Measurements from ENCODE around the gene SLC30A2.

Gene SLC30A2

GRCh38 chr1:25993197-25993951 lies 52.5 kb downstream of the SLC30A2 start:
- DNase-seq, result no peak
- Histone ChIP-seq H3K36me3 (ENCODE audit: control insufficient read depth, insufficient read depth, low read length) (no peaks in the 10 kb centered on the region), H3K79me2 (ENCODE audit: control insufficient read depth, insufficient read depth, low read length) (no peaks in the 10 kb centered on the region), H3K4ac (ENCODE audit: low read depth, low read length) (no peak overlapping the region), H2BK15ac (replicated peaks; ENCODE audit: low read depth) (no peak overlapping the region), H3K56ac (ENCODE audit: low read length) (no peak overlapping the region), H4K8ac (ENCODE audit: low read depth, low read length) (no peak overlapping the region), H3K9ac (ENCODE audit: low read length) (no peak overlapping the region), H3K27ac (ENCODE audit: low read depth, low read length) (no peak overlapping the region), H3K23ac (ENCODE audit: low read length) (no peak overlapping the region), H2AK5ac (ENCODE audit: low read length) (no peak overlapping the region), H2BK5ac (ENCODE audit: low read length) (no peak overlapping the region), H3K79me1 (ENCODE audit: low read length) (no peaks in the 10 kb centered on the region), H4K5ac (ENCODE audit: low read length) (no peak overlapping the region), H3K4me2 (ENCODE audit: low read length) (no peak overlapping the region), H2BK120ac (ENCODE audit: low read depth, low read length) (no peak overlapping the region), H3K4me1 (ENCODE audit: control insufficient read depth, low read depth, low read length) (peaks cover 12% of the 10 kb centered on the region), H3K27me3 (ENCODE audit: insufficient read depth, low read length, poor library complexity) (no peaks in the 10 kb centered on the region), H3K4me3 (ENCODE audit: low read length) (no peak overlapping the region), H3K18ac (ENCODE audit: low read length) (no peak overlapping the region)
- no CpG with 5 or more reads among the region's 8 CpGs for WGBS (ENCODE audit: extremely low coverage, insufficient coverage, low lambda C conversion rate)

GRCh38 chr1:25992689-25993171 lies 53.2 kb downstream of the SLC30A2 start:
- no peak overlapping the region for H3K18ac ChIP-seq (ENCODE audit: low read length)
- H3K79me2 ChIP-seq (ENCODE audit: control insufficient read depth, insufficient read depth, low read length), result no peaks in the 10 kb centered on the region
- no peak overlapping the region for H4K5ac ChIP-seq (ENCODE audit: low read length)
- H2BK15ac ChIP-seq (replicated peaks; ENCODE audit: low read depth), result no peak overlapping the region
- no peak overlapping the region for H3K56ac ChIP-seq (ENCODE audit: low read length)
- H3K27me3 ChIP-seq (ENCODE audit: insufficient read depth, low read length, poor library complexity), result no peaks in the 10 kb centered on the region
- no peak overlapping the region for H3K27ac ChIP-seq (ENCODE audit: low read depth, low read length)
- H2AK5ac ChIP-seq (ENCODE audit: low read length), result no peak overlapping the region
- no peak overlapping the region for H4K8ac ChIP-seq (ENCODE audit: low read depth, low read length)
- H3K79me1 ChIP-seq (ENCODE audit: low read length), result no peaks in the 10 kb centered on the region
- H3K4me1 ChIP-seq (ENCODE audit: control insufficient read depth, low read depth, low read length), result peaks cover 12% of the 10 kb centered on the region
- H3K4ac ChIP-seq (ENCODE audit: low read depth, low read length), result no peak overlapping the region
- no peak overlapping the region for H3K9ac ChIP-seq (ENCODE audit: low read length)
- no peak overlapping the region for H3K4me3 ChIP-seq (ENCODE audit: low read length)
- no peaks in the 10 kb centered on the region for H3K36me3 ChIP-seq (ENCODE audit: control insufficient read depth, insufficient read depth, low read length)
- H2BK5ac ChIP-seq (ENCODE audit: low read length), result no peak overlapping the region
- no peak overlapping the region for H3K23ac ChIP-seq (ENCODE audit: low read length)
- DNase-seq, result no peak
- H3K4me2 ChIP-seq (ENCODE audit: low read length), result no peak overlapping the region
- WGBS (ENCODE audit: extremely low coverage, insufficient coverage, low lambda C conversion rate), result no CpG with 5 or more reads among the region's 9 CpGs
- no peak overlapping the region for H2BK120ac ChIP-seq (ENCODE audit: low read depth, low read length)

GRCh38 chr1:25991937-25992688 lies 53.8 kb downstream of the SLC30A2 start:
- Histone ChIP-seq H3K4me2 (ENCODE audit: low read length) (no peak overlapping the region), H3K79me1 (ENCODE audit: low read length) (no peaks in the 10 kb centered on the region), H3K4me3 (ENCODE audit: low read length) (no peak overlapping the region), H3K36me3 (ENCODE audit: control insufficient read depth, insufficient read depth, low read length) (no peaks in the 10 kb centered on the region), H3K4me1 (ENCODE audit: control insufficient read depth, low read depth, low read length) (peaks cover 10% of the 10 kb centered on the region), H3K23ac (ENCODE audit: low read length) (no peak overlapping the region), H3K56ac (ENCODE audit: low read length) (no peak overlapping the region), H4K8ac (ENCODE audit: low read depth, low read length) (no peak overlapping the region), H2BK120ac (ENCODE audit: low read depth, low read length) (no peak overlapping the region), H3K18ac (ENCODE audit: low read length) (no peak overlapping the region), H3K27me3 (ENCODE audit: insufficient read depth, low read length, poor library complexity) (no peaks in the 10 kb centered on the region), H3K27ac (ENCODE audit: low read depth, low read length) (no peak overlapping the region), H3K4ac (ENCODE audit: low read depth, low read length) (no peak overlapping the region), H2AK5ac (ENCODE audit: low read length) (no peak overlapping the region), H3K79me2 (ENCODE audit: control insufficient read depth, insufficient read depth, low read length) (no peaks in the 10 kb centered on the region), H2BK5ac (ENCODE audit: low read length) (no peak overlapping the region), H3K9ac (ENCODE audit: low read length) (no peak overlapping the region), H2BK15ac (replicated peaks; ENCODE audit: low read depth) (no peak overlapping the region), H4K5ac (ENCODE audit: low read length) (no peak overlapping the region)
- DNase-seq, result no peak
- no CpG with 5 or more reads among the region's 5 CpGs for WGBS (ENCODE audit: extremely low coverage, insufficient coverage, low lambda C conversion rate)

GRCh38 chr1:25990702-25991395 lies 55.1 kb downstream of the SLC30A2 start:
- no peak overlapping the region for H3K23ac ChIP-seq (ENCODE audit: low read length)
- H3K79me2 ChIP-seq (ENCODE audit: control insufficient read depth, insufficient read depth, low read length), result no peaks in the 10 kb centered on the region

GRCh38 chr1:25990251-25990650 lies 55.7 kb downstream of the SLC30A2 start:
- no peak overlapping the region for H4K5ac ChIP-seq (ENCODE audit: low read length)

More at GRCh38 chr1:25990702-25991395, 55.1 kb downstream of the SLC30A2 start:
- no peaks in the 10 kb centered on the region for H3K27me3 ChIP-seq (ENCODE audit: insufficient read depth, low read length, poor library complexity)
- H3K18ac ChIP-seq (ENCODE audit: low read length), result no peak overlapping the region
- H2BK15ac ChIP-seq (replicated peaks; ENCODE audit: low read depth), result no peak overlapping the region
- H3K27ac ChIP-seq (ENCODE audit: low read depth, low read length), result no peak overlapping the region
- no peak overlapping the region for H4K5ac ChIP-seq (ENCODE audit: low read length)
- peak; percentile 30 for DNase-seq
- H3K4me1 ChIP-seq (ENCODE audit: control insufficient read depth, low read depth, low read length), result peaks cover 8% of the 10 kb centered on the region
- H3K79me1 ChIP-seq (ENCODE audit: low read length), result no peaks in the 10 kb centered on the region
- no peak overlapping the region for H2AK5ac ChIP-seq (ENCODE audit: low read length)
- peak overlapping the region; percentile 21 for H3K9ac ChIP-seq (ENCODE audit: low read length)
- H3K4me3 ChIP-seq (ENCODE audit: low read length), result no peak overlapping the region
- H3K36me3 ChIP-seq (ENCODE audit: control insufficient read depth, insufficient read depth, low read length), result no peaks in the 10 kb centered on the region
- no peak overlapping the region for H3K4me2 ChIP-seq (ENCODE audit: low read length)
- no peak overlapping the region for H2BK5ac ChIP-seq (ENCODE audit: low read length)
- no peak overlapping the region for H4K8ac ChIP-seq (ENCODE audit: low read depth, low read length)
- WGBS (ENCODE audit: extremely low coverage, insufficient coverage, low lambda C conversion rate), result no CpG with 5 or more reads among the region's 15 CpGs
- H2BK120ac ChIP-seq (ENCODE audit: low read depth, low read length), result no peak overlapping the region
- H3K4ac ChIP-seq (ENCODE audit: low read depth, low read length), result no peak overlapping the region
- H3K56ac ChIP-seq (ENCODE audit: low read length), result no peak overlapping the region

More at GRCh38 chr1:25990251-25990650, 55.7 kb downstream of the SLC30A2 start:
- Histone ChIP-seq H4K8ac (ENCODE audit: low read depth, low read length) (no peak overlapping the region), H2AK5ac (ENCODE audit: low read length) (no peak overlapping the region), H3K27me3 (ENCODE audit: insufficient read depth, low read length, poor library complexity) (no peaks in the 10 kb centered on the region), H2BK15ac (replicated peaks; ENCODE audit: low read depth) (no peak overlapping the region), H2BK120ac (ENCODE audit: low read depth, low read length) (no peak overlapping the region), H3K4ac (ENCODE audit: low read depth, low read length) (no peak overlapping the region), H3K27ac (ENCODE audit: low read depth, low read length) (no peak overlapping the region), H3K79me1 (ENCODE audit: low read length) (no peaks in the 10 kb centered on the region), H3K18ac (ENCODE audit: low read length) (no peak overlapping the region), H3K23ac (ENCODE audit: low read length) (no peak overlapping the region), H3K9ac (ENCODE audit: low read length) (no peak overlapping the region), H3K4me2 (ENCODE audit: low read length) (no peak overlapping the region), H3K79me2 (ENCODE audit: control insufficient read depth, insufficient read depth, low read length) (no peaks in the 10 kb centered on the region), H3K36me3 (ENCODE audit: control insufficient read depth, insufficient read depth, low read length) (no peaks in the 10 kb centered on the region), H2BK5ac (ENCODE audit: low read length) (no peak overlapping the region), H3K4me3 (ENCODE audit: low read length) (no peak overlapping the region), H3K56ac (ENCODE audit: low read length) (no peak overlapping the region), H3K4me1 (ENCODE audit: control insufficient read depth, low read depth, low read length) (peaks cover 8% of the 10 kb centered on the region)
- no CpG with 5 or more reads among the region's 6 CpGs for WGBS (ENCODE audit: extremely low coverage, insufficient coverage, low lambda C conversion rate)
- no peak for DNase-seq
